Left lung (tissue), 10 donors: ENCODE data around the gene SLC24A4. TPM values are rescaled to one million over a fixed set of nuclear protein-coding genes. Genes with fewer than 3 reads are reported as not detected.

Source experiments
- ATAC-seq: fragments of 200-7000 bp; cut with Tn5 transposase; one replicate; pipeline ENCODE4 v1.9.1; 2020; ENCODE audit warnings: moderate library complexity
- DNase-seq, 4 donors: peaks; one replicate each; pipeline ENCODE4 v3.0.0-alpha.2; 2013 to 2020
- H3K27ac ChIP-seq, 2 donors: fragments of 200-600 bp; sonication (generic) in 1 of 2; one replicate each; pipeline versions ENCODE4 v1.5.0 to v1.8.0; 2020 to 2021
- H3K27me3 ChIP-seq, 2 donors: fragments of 200-600 bp; sonication (generic) in 1 of 2; one replicate each; pipeline versions ENCODE4 v1.5.0 to v1.8.0; 2020 to 2021
- H3K36me3 ChIP-seq, 2 donors: fragments of 200-600 bp; sonication (generic) in 1 of 2; one replicate each; pipeline versions ENCODE4 v1.5.0 to v1.8.0; 2020 to 2021
- H3K4me1 ChIP-seq, 2 donors: fragments of 200-600 bp; one replicate each; pipeline ENCODE4 v1.8.0; 2021
- H3K4me3 ChIP-seq, 2 donors: fragments of 200-600 bp; sonication (generic) in 1 of 2; one replicate each; pipeline versions ENCODE4 v1.5.0 to v1.8.0; 2020 to 2021; ENCODE audit warnings: mild to moderate bottlenecking in 1 of 2
- H3K9me3 ChIP-seq, 2 donors: fragments of 200-600 bp; sonication (generic) in 1 of 2; one replicate each; pipeline versions ENCODE4 v1.5.0 to v1.8.0; 2020 to 2021
- intact Hi-C, 2 donors: fragments of 100-400 bp; cut with DNase I; formaldehyde crosslinking; loops; one replicate each; pipeline versions ENCODE4 v1.11.2 to v1.14.2; 2022
- polyA plus RNA-seq, 6 donors: library from polyadenylated mRNA; unstranded; fragments of 120-200 nt; gene quantifications; one replicate each; pipeline ENCODE4 v1.2.1, GENCODE V29; 2013; ENCODE audit not compliant: insufficient read length in 6 of 6
- total RNA-seq, 2 donors: library from RNA; stranded (reverse); fragmentation: NEBNext Ultra II Directional; extraction: Animal tissue kit (Norgen Biotek cat#: 25700); gene quantifications; one replicate each; pipeline ENCODE4 v1.2.1, GENCODE V29; 2021
- TF ChIP-seq, protein P1 (sequence below), 2 donors: fragments of 200-600 bp; sonication (generic) in 1 of 2; IDR thresholded peaks; one replicate each; pipeline versions ENCODE4 v1.5.0 to v1.8.0; 2021; ENCODE audit warnings: antibody characterized with exemption in 2 of 2
- donor health status: DM: no; HTN: yes; CAD: no.
- donor health status: DM: no; HTN: no; CAD: no.

The SLC24A4 gene
- total and polyA plus RNA-seq, 8 donors, result 0.25 to 2.0 (median 0.47) TPM

DNA sequence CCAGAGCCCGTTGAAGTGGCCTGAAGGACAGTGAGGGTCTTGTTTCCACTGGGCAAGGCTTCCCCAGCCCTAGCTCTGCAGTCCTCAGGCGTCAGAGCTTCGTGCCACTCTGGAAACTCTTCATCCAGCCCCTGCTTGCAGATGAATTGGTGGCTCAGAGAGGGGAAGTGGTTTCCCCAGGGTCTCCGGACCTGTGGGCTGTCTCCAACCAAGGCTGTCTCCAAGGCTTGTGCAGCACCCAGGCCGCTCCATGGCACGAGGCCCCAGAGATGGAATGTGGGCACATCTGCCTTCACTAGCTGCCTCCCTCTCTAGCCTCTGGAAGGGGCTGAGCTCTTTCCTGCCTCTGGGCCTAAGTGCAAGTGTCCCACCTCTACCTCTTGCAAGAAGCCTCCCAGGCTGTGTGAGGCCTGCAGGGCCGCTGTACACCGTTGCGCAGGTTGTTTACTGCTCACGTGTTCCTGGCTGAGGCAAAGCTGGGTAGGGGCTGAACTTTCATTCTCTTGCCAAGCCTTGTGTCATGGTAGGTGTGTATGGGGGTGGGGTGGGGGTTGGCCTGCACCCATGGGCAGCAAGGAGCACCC is 201.7 kb downstream of the SLC24A4 start:
- no peak for ATAC-seq

DNA sequence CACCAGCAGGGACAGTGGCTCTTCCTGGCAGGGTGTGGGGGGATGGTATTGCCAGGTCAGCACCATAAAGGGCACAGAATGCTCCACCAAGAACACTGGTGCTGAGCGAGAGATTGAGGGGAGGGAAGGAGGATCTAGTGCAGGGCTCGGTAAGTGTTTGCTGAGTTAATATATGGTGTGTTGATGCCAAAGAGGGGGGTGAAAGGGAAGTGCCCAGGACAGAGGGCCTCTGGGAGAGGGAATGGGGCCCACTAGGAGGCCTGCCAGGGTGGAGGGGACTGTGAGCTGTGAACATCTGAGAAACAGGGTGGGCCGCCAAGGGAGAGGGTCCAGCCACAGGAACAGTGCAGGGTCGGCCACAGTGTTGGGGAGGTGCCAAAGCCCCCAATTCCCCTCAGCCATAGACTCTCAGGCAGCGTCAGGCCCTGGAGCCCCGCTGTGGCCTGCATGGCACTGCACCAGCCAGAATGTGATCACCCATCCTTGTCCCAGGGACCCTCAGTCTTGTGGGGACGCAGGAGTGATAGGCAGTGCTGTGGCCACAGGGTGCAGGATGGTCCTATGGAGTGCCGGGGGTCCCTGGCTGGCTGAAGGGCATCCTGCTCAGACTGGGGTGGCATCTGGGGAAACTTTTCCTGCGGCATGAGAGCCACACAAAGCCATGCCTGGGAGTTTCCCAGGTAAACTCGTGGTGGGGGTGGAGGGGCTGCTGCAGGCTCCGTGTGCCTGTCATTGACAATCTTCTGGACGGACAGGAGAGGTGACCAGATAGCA is 202.5 kb downstream of the SLC24A4 start:
- DNase-seq, result no peak
- Histone ChIP-seq H3K4me3 (no peak overlapping the region), H3K36me3 (no peaks in the 10 kb centered on the region), H3K9me3 (no peaks in the 10 kb centered on the region), H3K27ac (no peak overlapping the region), H3K27me3 (no peaks in the 10 kb centered on the region), H3K4me1 (peaks cover 2 to 55% of the 10 kb centered on the region in 2 donors)
- TF ChIP-seq, protein P1, sequence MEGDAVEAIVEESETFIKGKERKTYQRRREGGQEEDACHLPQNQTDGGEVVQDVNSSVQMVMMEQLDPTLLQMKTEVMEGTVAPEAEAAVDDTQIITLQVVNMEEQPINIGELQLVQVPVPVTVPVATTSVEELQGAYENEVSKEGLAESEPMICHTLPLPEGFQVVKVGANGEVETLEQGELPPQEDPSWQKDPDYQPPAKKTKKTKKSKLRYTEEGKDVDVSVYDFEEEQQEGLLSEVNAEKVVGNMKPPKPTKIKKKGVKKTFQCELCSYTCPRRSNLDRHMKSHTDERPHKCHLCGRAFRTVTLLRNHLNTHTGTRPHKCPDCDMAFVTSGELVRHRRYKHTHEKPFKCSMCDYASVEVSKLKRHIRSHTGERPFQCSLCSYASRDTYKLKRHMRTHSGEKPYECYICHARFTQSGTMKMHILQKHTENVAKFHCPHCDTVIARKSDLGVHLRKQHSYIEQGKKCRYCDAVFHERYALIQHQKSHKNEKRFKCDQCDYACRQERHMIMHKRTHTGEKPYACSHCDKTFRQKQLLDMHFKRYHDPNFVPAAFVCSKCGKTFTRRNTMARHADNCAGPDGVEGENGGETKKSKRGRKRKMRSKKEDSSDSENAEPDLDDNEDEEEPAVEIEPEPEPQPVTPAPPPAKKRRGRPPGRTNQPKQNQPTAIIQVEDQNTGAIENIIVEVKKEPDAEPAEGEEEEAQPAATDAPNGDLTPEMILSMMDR (IDR thresholded peaks at IDR 0.05), result no peak
- peak; percentile 40 for ATAC-seq
- intact Hi-C loops, result no loop called here

More for the DNA sequence above, 201.7 kb downstream of the SLC24A4 start:
- H3K4me1 ChIP-seq, result peaks cover 2 to 55% of the 10 kb centered on the region in 2 donors
- no peak overlapping the region for H3K4me3 ChIP-seq
- no peaks in the 10 kb centered on the region for H3K27me3 ChIP-seq
- intact Hi-C loops, result no loop called here
- H3K9me3 ChIP-seq, result no peaks in the 10 kb centered on the region
- DNase-seq, result no peak
- TF ChIP-seq, protein P1 (IDR thresholded peaks at IDR 0.05), result no peak
- H3K27ac ChIP-seq, result no peak overlapping the region
- H3K36me3 ChIP-seq, result no peaks in the 10 kb centered on the region

DNA sequence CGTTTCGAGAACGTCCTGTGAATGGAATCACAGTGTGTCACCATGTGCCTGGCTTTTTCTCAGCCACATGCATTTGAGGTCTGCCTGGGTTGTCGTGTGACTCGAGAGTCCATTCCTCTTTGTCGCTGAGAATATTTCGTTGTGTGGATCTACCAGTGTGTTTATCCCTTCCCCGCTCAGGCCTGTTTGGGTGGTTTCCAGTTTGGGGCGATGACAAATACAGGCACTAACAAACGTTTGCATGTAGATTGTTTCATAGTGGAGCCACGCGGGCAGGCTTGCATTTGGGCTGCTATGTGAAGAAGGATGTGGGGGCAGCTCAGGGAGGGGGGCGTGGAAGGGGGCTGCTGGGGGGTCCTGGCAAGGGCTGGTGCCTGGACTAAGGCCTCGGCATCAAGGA is 204.8 kb downstream of the SLC24A4 start:
- no peak for DNase-seq
- H3K27me3 ChIP-seq, result no peaks in the 10 kb centered on the region

DNA sequence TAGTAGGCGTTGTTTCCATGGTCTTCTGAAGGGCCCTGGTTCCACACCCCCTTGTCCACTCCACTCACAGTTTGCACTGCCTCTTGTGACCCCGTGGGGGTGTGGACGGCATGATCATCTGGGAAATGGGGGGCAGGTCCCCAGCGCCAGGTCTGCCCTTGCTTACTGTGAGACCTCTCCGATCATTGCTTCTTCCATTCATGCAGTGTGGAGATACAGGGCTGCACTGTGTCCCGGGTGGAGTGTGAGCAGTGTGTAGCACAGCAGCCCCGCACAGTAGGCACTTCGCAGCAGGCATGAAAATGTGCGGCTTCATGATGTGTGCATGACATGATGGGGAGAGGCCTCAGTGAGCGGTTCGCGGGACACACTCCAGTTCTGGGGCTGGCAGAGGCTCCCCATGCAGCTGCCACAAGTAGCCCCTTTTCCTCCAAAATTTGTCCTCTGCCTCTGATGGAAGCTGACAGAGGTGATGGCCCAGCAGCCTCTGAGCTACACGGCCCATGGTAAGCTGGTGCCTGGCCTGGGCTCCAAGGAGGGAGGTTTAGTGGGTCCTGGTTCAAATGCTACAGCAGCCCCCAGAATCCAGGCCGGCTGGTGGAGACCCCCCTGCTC is 205.6 kb downstream of the SLC24A4 start:
- no peak for ATAC-seq
- H3K4me3 ChIP-seq, result no peak overlapping the region
- TF ChIP-seq, protein P1 (IDR thresholded peaks at IDR 0.05), result no peak
- peaks cover 2 to 74% of the 10 kb centered on the region in 2 donors for H3K4me1 ChIP-seq
- DNase-seq, result no peak
- H3K27ac ChIP-seq, result no peak overlapping the region
- H3K9me3 ChIP-seq, result no peaks in the 10 kb centered on the region
- H3K27me3 ChIP-seq, result no peaks in the 10 kb centered on the region
- H3K36me3 ChIP-seq, result no peaks in the 10 kb centered on the region
- intact Hi-C loops, result no loop called here

More for the DNA sequence above, 204.8 kb downstream of the SLC24A4 start:
- no peak overlapping the region for H3K27ac ChIP-seq
- peaks cover 2 to 74% of the 10 kb centered on the region in 2 donors for H3K4me1 ChIP-seq
- no peaks in the 10 kb centered on the region for H3K36me3 ChIP-seq
- TF ChIP-seq, protein P1 (IDR thresholded peaks at IDR 0.05), result no peak
- intact Hi-C loops, result no loop called here
- no peak overlapping the region for H3K4me3 ChIP-seq
- no peaks in the 10 kb centered on the region for H3K9me3 ChIP-seq
- ATAC-seq, result no peak

DNA sequence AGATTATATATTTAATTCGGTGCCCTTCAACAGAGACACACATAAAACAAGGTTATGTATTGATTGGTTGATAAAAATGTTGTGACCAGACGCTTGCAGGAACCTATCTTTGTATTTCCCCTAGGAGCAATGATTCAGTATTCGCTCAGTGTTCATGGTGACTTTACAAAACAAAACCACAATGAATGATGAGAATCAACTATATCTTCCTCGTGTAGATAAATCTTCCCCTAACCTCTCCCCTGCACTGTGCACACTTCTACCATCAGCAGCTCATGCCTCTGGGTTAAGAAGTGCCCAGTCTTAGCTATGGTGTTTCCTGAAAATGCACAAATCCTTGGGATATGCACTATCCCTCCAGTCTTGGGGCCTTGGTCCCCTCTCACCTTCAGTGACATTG is 206.9 kb downstream of the SLC24A4 start:
- no peaks in the 10 kb centered on the region for H3K27me3 ChIP-seq
- ATAC-seq (no peak), DNase-seq (no peak)
- intact Hi-C loops, result no loop called here
- H3K9me3 ChIP-seq, result no peaks in the 10 kb centered on the region
- peaks cover 2 to 69% of the 10 kb centered on the region in 2 donors for H3K4me1 ChIP-seq
- TF ChIP-seq, protein P1 (IDR thresholded peaks at IDR 0.05), result no peak
- H3K4me3 ChIP-seq, result no peak overlapping the region
- peak overlapping the region in 1 of 2 donors; percentile 24 for H3K27ac ChIP-seq
- H3K36me3 ChIP-seq, result no peaks in the 10 kb centered on the region
